EL (cell line): ENCODE results near the gene PTCHD4.

Source experiments
- DNase-seq: peaks from one replicate; pipeline ENCODE4 v3.0.0-alpha.2; 2016

Gene PTCHD4

GRCh38 chr6:48099713-48100587, 11.0 kb downstream of the PTCHD4 start:
- DNase-seq = no peak

GRCh38 chr6:48098923-48099322, 12.1 kb downstream of the PTCHD4 start:
- no peak for DNase-seq

- no peak for DNase-seq
Observed at GRCh38 chr6:48092550-48093217, 18.3 kb downstream of the PTCHD4 start.

- no peak for DNase-seq
Observed at GRCh38 chr6:48090546-48090945, 20.5 kb downstream of the PTCHD4 start.

- peak; percentile 18 for DNase-seq
Observed at GRCh38 chr6:48087448-48087847, 23.5 kb downstream of the PTCHD4 start.

GRCh38 chr6:48086187-48086586, 24.8 kb downstream of the PTCHD4 start:
- DNase-seq = no peak

GRCh38 chr6:48085131-48085741, 25.8 kb downstream of the PTCHD4 start:
- no peak for DNase-seq

GRCh38 chr6:48084201-48084600, 26.8 kb downstream of the PTCHD4 start:
- no peak for DNase-seq

- no peak for DNase-seq
Observed at GRCh38 chr6:48080227-48081009, 30.6 kb downstream of the PTCHD4 start.

GRCh38 chr6:48078120-48078519, 32.9 kb downstream of the PTCHD4 start:
- DNase-seq = no peak

GRCh38 chr6:48075181-48075580, 35.8 kb downstream of the PTCHD4 start:
- no peak for DNase-seq

- DNase-seq = no peak
Observed at GRCh38 chr6:48073976-48074767, 36.8 kb downstream of the PTCHD4 start.

GRCh38 chr6:48071833-48072232, 39.2 kb downstream of the PTCHD4 start:
- DNase-seq = no peak

- DNase-seq = peak; percentile 13
Observed at GRCh38 chr6:48069280-48069679, 41.7 kb downstream of the PTCHD4 start.

- DNase-seq = no peak
Observed at GRCh38 chr6:48068278-48069251, 42.4 kb downstream of the PTCHD4 start.

- DNase-seq = no peak
Observed at GRCh38 chr6:48067886-48068277, 43.1 kb downstream of the PTCHD4 start.

GRCh38 chr6:48067148-48067712, 43.8 kb downstream of the PTCHD4 start:
- no peak for DNase-seq

GRCh38 chr6:48061265-48061990, 49.6 kb downstream of the PTCHD4 start:
- peak; percentile 19 for DNase-seq
